B cell (primary cell): ENCODE results near the gene GPR137B.

Experiments used
- CTCF ChIP-seq: fragments of 200-600 bp; IDR thresholded peaks from one replicate; pipeline ENCODE4 v1.8.0; 2022; ENCODE audit warnings: antibody characterized with exemption, mild to moderate bottlenecking
- EZH2 ChIP-seq: IDR thresholded peaks from 2 replicates; pipeline ENCODE4 v1.6.1; 2012; ENCODE audit warnings: borderline replicate concordance, low read depth, mild to moderate bottlenecking, moderate library complexity, low read length; ENCODE audit not compliant: insufficient read depth, poor library complexity, severe bottlenecking

- no peak for TF ChIP-seq CTCF
- TF ChIP-seq EZH2, result no peak
These were observed 24.6 kb upstream of the GPR137B start for GRCh38 chr1:236117710-236118109.
